ENCODE measurements around the gene FAHD2B.
"Not testable (repeated sequence)": the region's sequence is repeated elsewhere in the genome, so short reads cannot be mapped to it uniquely, and the experiment has no call there.

- not testable (repeated sequence) for TF ChIP-seq POLR2AphosphoS5, CTCF (IDR thresholded peaks at IDR 0.05)
Measured at GRCh38 chr2:97066030-97066429, 28.7 kb downstream of the FAHD2B start.

All from transverse colon (tissue), 4 donors.